Peyer's patch (tissue), 4 donors: ENCODE data around the gene KRTAP3-2. TPM values are rescaled to one million over a fixed set of nuclear protein-coding genes. Genes with fewer than 3 reads are reported as not detected.

Experiments used
- DNase-seq, 3 donors: peaks; one replicate each; pipeline ENCODE4 v3.0.0-alpha.2; 2017 to 2019
- H3K27ac ChIP-seq, 4 donors: fragments of 200-600 bp; sonication (generic); one replicate each; pipeline ENCODE4 v1.5.1; 2016 to 2019
- H3K27me3 ChIP-seq, 2 donors: fragments of 200-600 bp; sonication (generic); one replicate each; pipeline ENCODE4 v1.5.1; 2019
- H3K36me3 ChIP-seq, 3 donors: fragments of 200-600 bp; sonication (generic); one replicate each; pipeline ENCODE4 v1.5.1; 2016 to 2019
- H3K4me1 ChIP-seq, 4 donors: fragments of 200-600 bp; sonication (generic); one replicate each; pipeline ENCODE4 v1.5.1; 2016 to 2019
- H3K4me3 ChIP-seq, 4 donors: fragments of 200-600 bp; sonication (generic); 1 replicate in 3 of 4; 2 replicates in 1 of 4; pipeline ENCODE4 v1.5.1; 2016 to 2019; ENCODE audit warnings: mild to moderate bottlenecking in 1 of 4
- H3K9me3 ChIP-seq, 4 donors: fragments of 200-600 bp; sonication (generic); one replicate each; pipeline ENCODE4 v1.5.1; 2016 to 2019; ENCODE audit warnings: mild to moderate bottlenecking in 1 of 4
- POLR2A ChIP-seq, 2 donors: fragments of 450-650 bp; IDR thresholded peaks; one replicate each; pipeline ENCODE4 v1.5.1; 2017; ENCODE audit warnings: antibody characterized with exemption in 2 of 2, mild to moderate bottlenecking in 2 of 2, moderate library complexity in 2 of 2
- total RNA-seq, 4 donors: library from RNA; depleted of rRNA; stranded (reverse); fragments of >200 nt; gene quantifications; one replicate each; pipeline ENCODE4 v1.1.0, GENCODE V29; 2016
- TF ChIP-seq, protein P1 (sequence below), 6 experiments: fragments of 450-650 bp in 4 of 6; fragments of 200-600 bp in 2 of 6; sonication (generic) in 1 of 6; IDR thresholded peaks; one replicate each; pipeline ENCODE4 v1.5.1; 2017 to 2019; ENCODE audit warnings: antibody characterized with exemption in 6 of 6, mild to moderate bottlenecking in 3 of 6, moderate library complexity in 1 of 6

KRTAP3-2 gene
- total RNA-seq, 4 donors from 2014 or later: not detected

- Histone ChIP-seq H3K27me3 (no peaks in the 10 kb centered on the region), H3K27ac (no peak overlapping the region), H3K9me3 (no peaks in the 10 kb centered on the region), H3K4me1 (no peaks in the 10 kb centered on the region), H3K4me3 (no peak overlapping the region), H3K36me3 (no peaks in the 10 kb centered on the region)
- no peak for TF ChIP-seq POLR2A (IDR thresholded peaks at IDR 0.05)
- TF ChIP-seq, protein P1, sequence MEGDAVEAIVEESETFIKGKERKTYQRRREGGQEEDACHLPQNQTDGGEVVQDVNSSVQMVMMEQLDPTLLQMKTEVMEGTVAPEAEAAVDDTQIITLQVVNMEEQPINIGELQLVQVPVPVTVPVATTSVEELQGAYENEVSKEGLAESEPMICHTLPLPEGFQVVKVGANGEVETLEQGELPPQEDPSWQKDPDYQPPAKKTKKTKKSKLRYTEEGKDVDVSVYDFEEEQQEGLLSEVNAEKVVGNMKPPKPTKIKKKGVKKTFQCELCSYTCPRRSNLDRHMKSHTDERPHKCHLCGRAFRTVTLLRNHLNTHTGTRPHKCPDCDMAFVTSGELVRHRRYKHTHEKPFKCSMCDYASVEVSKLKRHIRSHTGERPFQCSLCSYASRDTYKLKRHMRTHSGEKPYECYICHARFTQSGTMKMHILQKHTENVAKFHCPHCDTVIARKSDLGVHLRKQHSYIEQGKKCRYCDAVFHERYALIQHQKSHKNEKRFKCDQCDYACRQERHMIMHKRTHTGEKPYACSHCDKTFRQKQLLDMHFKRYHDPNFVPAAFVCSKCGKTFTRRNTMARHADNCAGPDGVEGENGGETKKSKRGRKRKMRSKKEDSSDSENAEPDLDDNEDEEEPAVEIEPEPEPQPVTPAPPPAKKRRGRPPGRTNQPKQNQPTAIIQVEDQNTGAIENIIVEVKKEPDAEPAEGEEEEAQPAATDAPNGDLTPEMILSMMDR (IDR thresholded peaks at IDR 0.05): no peak
- no peak for DNase-seq
Measured at GRCh38 chr17:41012326-41013120, 12.8 kb upstream of the KRTAP3-2 start.

DNA sequence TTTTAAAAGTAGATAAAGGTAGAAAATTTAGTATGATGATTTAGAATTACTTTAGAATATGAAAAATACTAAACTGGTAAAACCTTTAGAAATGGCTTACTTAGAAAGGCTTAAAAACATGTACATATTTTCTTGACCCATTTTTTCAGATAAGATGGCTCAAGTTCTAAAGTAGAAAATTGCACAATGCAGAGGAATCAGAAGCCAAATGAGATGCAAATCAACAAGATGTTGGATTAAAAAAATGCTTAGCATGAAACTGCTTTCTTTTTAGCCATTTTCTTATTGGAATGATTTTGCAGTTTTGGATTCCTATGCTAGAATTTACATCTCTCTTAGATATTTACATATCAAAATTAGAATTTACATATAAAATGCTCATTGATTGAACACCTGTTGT, 10.7 kb upstream of the KRTAP3-2 start:
- Histone ChIP-seq H3K4me3 (no peak overlapping the region), H3K36me3 (no peaks in the 10 kb centered on the region), H3K27ac (no peak overlapping the region), H3K9me3 (no peaks in the 10 kb centered on the region), H3K27me3 (no peaks in the 10 kb centered on the region), H3K4me1 (no peaks in the 10 kb centered on the region)
- DNase-seq: no peak
- TF ChIP-seq, protein P1 (IDR thresholded peaks at IDR 0.05): no peak
- TF ChIP-seq POLR2A (IDR thresholded peaks at IDR 0.05): no peak

DNA sequence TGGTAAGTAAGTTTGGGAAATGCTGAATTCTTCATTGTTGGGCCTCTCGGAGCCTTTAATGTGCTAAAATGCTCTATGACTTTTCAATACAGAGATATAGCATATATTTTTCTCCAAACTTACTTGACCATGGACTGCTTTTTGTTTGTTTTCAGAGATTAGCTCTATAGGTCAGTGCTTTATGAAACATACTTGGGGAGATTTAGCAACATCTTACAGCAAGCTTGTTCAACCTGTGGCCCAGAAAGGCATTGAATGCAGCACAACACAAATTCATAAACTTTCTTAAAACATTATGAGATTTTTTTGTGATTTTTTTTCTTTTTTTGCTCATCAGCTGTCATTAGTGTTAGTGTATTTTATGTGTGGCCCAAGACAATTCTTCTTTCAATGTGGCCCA, 10.2 kb upstream of the KRTAP3-2 start:
- H3K36me3 ChIP-seq: no peaks in the 10 kb centered on the region
- TF ChIP-seq POLR2A (IDR thresholded peaks at IDR 0.05): no peak
- TF ChIP-seq, protein P1 (IDR thresholded peaks at IDR 0.05): no peak
- no peaks in the 10 kb centered on the region for H3K9me3 ChIP-seq
- no peak overlapping the region for H3K4me3 ChIP-seq
- DNase-seq: no peak
- no peaks in the 10 kb centered on the region for H3K4me1 ChIP-seq
- no peaks in the 10 kb centered on the region for H3K27me3 ChIP-seq
- H3K27ac ChIP-seq: no peak overlapping the region

DNA sequence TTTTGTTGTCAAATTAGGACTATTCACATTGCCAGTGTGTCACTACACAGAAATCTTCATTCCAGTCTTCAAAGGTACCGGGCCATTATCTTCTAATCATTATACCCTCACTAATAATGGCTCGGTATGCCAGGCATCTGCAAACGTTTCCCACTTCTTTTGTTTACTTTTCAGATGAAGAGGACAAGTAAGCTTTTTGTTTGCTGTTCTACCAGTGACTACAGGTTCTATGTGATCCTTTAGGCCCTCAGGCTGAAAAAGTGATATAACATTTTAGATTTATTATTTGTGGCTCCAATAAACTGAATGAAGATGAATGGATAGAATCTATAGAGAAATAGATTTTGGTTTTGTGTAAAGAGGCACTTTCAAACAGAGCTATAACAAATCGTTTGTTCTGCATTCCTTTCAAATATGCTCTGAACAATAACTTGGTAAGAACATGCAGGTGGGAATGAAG, 9.6 kb upstream of the KRTAP3-2 start:
- H3K9me3 ChIP-seq: no peaks in the 10 kb centered on the region
- no peak overlapping the region for H3K4me3 ChIP-seq
- no peaks in the 10 kb centered on the region for H3K36me3 ChIP-seq
- H3K27me3 ChIP-seq: no peaks in the 10 kb centered on the region
- TF ChIP-seq, protein P1 (IDR thresholded peaks at IDR 0.05): no peak
- no peak for TF ChIP-seq POLR2A (IDR thresholded peaks at IDR 0.05)
- H3K27ac ChIP-seq: no peak overlapping the region
- DNase-seq: no peak
- no peaks in the 10 kb centered on the region for H3K4me1 ChIP-seq

DNA sequence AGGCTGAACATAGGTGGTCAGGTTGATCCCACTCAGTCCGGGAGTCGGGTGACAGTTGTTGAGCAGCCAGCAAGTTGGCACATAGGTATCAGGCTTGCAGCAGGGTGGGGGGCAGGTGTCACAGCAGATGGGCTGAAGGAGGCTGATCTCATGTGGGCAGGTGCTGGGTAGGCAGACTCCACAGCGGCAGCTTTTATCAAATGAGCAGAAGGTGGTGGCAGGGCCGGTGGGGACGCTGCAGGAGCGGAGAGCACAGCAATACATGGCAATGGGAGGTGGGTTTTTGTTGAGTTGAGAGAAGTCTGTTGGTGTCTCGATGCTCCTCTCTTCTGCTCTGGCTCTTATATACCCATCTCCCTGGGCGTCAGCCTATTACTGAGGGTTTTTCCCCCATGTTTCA, 9.1 kb upstream of the KRTAP3-2 start, which contains the start of gene KRTAP3-1:
KRTAP3-1 (minus strand) TSS at position 318 of the 400 bp plus-strand sequence; CDS start at position 264, 54 bp downstream.
- no peaks in the 10 kb centered on the region for H3K27me3 ChIP-seq
- no peaks in the 10 kb centered on the region for H3K36me3 ChIP-seq
- no peak for DNase-seq
- H3K4me1 ChIP-seq: no peaks in the 10 kb centered on the region
- H3K9me3 ChIP-seq: no peaks in the 10 kb centered on the region
- H3K27ac ChIP-seq: no peak within 1 kb of the TSS
- H3K4me3 ChIP-seq: no peak within 1 kb of the TSS
- TF ChIP-seq, protein P1 (IDR thresholded peaks at IDR 0.05): no peak
- TF ChIP-seq POLR2A (IDR thresholded peaks at IDR 0.05): no peak
